HCT116 (cell line): Measurements from ENCODE around the gene VAV2.

ENCODE experiments used
- MAX ChIP-seq: IDR thresholded peaks from 2 replicates; pipeline ENCODE4 v1.6.1; 2012
- TF ChIP-seq, protein P1 (sequence below), 3 experiments: fragments of 200-600 bp in 1 of 3; sonication (generic) in 1 of 3; IDR thresholded peaks in 2 of 3; conservative IDR thresholded peaks in 1 of 3; 2 replicates each; pipeline ENCODE4 v1.5.1; 2012 to 2017; ENCODE audit warnings: low read depth in 2 of 3, low read length in 2 of 3, antibody characterized with exemption in 1 of 3, borderline replicate concordance in 1 of 3, control low read depth in 1 of 3, mild to moderate bottlenecking in 1 of 3, mixed read lengths in 1 of 3, mixed run types in 1 of 3, moderate library complexity in 1 of 3; ENCODE audit not compliant: insufficient read depth in 1 of 3

DNA sequence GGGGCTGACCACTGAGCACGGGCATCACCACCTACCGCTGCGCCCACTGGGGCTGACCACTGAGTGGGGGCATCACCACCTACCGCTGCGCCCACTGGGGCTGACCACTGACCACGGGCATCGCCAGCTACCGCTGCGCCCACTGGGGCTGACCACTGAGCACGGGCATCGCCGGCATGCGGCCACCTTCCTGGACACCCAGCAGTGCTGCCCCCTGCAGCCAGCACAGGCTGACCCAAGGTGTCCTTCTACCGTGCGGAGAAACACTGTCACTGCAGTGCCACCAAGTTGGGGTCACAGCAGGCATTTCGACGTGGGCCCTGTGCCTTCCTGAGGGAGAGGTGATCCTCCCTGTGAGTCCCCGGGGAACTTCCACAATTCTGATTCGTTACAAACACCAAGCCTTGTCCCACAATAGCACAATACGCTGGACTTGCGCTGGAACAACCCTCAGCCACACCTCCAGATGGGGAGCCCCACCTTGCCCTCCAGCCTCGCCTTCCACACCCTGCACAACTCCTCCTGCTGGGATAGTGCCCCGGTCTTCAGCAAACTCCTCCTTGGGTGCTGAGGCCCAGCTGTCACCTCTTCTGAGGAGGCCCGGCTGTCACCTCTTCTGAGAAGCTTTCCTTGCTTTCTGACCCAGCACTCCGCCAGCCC, 163.7 kb downstream of the VAV2 start:
- TF ChIP-seq, protein P1, sequence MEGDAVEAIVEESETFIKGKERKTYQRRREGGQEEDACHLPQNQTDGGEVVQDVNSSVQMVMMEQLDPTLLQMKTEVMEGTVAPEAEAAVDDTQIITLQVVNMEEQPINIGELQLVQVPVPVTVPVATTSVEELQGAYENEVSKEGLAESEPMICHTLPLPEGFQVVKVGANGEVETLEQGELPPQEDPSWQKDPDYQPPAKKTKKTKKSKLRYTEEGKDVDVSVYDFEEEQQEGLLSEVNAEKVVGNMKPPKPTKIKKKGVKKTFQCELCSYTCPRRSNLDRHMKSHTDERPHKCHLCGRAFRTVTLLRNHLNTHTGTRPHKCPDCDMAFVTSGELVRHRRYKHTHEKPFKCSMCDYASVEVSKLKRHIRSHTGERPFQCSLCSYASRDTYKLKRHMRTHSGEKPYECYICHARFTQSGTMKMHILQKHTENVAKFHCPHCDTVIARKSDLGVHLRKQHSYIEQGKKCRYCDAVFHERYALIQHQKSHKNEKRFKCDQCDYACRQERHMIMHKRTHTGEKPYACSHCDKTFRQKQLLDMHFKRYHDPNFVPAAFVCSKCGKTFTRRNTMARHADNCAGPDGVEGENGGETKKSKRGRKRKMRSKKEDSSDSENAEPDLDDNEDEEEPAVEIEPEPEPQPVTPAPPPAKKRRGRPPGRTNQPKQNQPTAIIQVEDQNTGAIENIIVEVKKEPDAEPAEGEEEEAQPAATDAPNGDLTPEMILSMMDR (IDR thresholded peaks at IDR 0.05 in 2 of 3, conservative IDR thresholded peaks at IDR 0.05 in 1 of 3; ENCODE audit: borderline replicate concordance in 1 of 3, insufficient read depth in 1 of 3, low read depth in 2 of 3, low read length in 2 of 3): no peak
- no peak for TF ChIP-seq MAX
